ENCODE data around the gene FGFR2.

FGFR2 gene

DNA sequence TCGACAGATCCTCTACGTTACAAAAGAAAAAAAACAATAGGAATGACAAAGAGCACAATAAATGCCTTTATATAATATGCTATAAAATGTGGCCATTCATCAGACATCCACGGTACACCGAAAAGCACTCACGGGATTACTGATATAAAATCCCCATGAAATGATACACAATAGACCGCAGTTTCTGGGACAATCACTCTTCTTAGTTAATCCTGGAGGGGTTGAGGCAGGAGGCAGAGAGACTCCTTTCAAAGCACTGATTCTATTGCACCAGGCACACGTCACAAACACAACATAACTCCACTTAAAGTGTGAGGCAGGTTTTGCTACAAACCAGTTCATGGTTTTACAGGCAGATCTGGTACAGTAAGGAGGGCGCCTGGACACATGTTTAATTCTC lies 113.8 kb downstream of the FGFR2 start:
- DNase-seq, result no peak

- DNase-seq, result no peak
Measured at GRCh38 chr10:121481180-121481579, 117.1 kb downstream of the FGFR2 start.

GRCh38 chr10:121478556-121478955 lies 119.7 kb downstream of the FGFR2 start:
- DNase-seq, result no peak

DNA sequence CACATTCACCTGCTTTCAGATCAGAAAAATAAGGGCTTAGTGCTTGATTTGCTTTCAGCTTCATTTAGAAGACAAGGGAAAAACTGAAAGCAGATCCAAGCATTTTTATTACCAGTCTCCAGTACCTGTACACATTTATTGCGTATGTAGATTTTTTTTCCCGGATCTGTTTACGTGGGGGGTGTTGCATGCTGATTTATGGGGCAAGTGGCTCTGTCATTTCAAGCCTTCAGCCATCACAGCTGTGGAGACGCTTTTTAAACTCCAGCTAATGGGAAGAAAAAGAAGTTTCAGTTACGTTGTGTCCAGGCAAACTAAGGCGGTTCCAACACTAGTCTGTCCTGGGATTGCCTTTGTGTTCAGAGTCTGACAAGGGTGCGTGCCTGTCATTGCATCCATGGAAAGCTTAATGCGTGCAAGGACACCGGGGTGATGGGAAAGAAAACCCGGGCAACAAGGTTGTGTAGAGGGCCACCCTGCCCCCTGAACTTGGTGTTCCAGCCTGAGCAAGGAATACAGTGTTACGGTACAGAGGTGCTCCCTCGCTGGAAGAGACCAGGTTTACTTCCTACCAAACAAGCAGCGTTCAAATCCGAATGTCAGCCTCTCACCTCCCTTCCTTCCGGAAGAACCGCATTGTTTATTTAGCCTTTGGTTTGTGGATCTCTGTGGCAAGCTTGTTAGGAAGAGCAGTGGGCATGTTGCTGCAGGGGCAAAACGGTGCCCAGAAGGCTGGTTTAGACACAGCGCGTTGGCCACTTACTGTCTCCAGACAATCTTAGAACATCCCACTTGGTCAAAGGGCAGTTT lies 128.2 kb downstream of the FGFR2 start:
- DNase-seq, result no peak

- DNase-seq, result no peak
Measured at GRCh38 chr10:121468726-121469125, 129.5 kb downstream of the FGFR2 start.

GRCh38 chr10:121466424-121466823 lies 131.8 kb downstream of the FGFR2 start:
- DNase-seq, result no peak

- DNase-seq, result no peak
Measured at GRCh38 chr10:121465215-121465614, 133.0 kb downstream of the FGFR2 start.

DNA sequence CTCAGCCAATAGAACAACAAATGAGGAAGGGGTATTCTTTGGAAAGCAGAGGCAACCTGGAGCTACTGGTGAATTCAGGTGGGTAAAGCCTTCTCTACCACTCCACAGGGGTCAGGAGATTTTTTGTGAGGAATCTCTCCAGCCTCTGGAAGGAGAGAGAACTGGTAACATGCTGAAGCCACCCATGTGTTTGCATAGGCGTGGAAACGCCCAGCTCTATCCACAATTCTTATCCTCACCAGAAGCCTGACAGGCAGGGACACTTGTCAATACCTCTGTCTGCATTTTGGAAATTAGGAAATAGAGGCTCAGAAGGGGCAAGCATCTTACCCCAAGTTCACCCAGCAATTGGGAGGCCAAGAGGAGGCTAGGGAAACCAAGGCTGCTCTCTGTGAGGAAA lies 133.7 kb downstream of the FGFR2 start:
- DNase-seq, result no peak

GRCh38 chr10:121462955-121463354 lies 135.3 kb downstream of the FGFR2 start:
- no peak for DNase-seq

- DNase-seq, result no peak
Measured at GRCh38 chr10:121462281-121462680, 136.0 kb downstream of the FGFR2 start.

GRCh38 chr10:121461307-121461706 lies 136.9 kb downstream of the FGFR2 start:
- no peak for DNase-seq

GRCh38 chr10:121460733-121461132 lies 137.5 kb downstream of the FGFR2 start:
- DNase-seq, result no peak

DNA sequence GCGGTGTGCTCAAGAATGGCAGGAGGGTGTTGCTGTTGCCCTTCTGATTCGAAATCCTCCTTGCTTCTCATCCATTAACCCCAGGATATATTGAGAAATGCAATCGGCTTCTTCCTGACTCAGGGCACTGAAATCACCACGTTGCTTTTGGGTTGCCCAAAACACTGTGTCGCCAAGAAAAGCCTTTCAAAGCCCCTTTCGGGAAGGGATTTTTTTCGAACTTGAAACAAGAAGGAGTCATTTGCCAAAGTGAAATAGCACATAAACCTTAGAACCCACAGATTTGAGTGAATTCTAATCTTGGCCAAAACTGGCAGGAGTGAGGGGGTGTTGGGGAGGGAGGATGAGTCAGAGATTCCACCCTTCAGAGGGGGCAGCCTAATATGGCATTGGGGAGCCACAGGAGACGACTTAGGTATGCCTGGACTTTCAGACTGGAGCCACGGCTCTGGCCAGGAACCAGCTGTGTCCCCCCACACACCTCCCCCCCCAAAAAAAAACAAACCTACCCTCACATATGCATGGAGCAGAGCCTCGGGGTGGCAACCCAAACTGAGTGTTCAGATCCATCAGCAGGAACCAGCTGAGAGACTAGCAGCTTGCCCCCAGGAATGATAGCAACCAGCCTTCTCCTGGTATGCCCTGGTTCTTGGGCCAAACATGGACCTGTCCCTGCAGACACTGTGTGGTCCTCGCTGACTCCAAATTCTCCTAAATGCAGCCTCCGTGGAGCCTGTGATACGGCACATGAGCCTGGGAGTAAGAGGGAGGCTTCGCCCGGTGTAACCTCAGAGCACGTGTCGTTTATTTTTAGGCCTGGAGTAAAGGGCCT lies 138.4 kb downstream of the FGFR2 start:
- DNase-seq, result no peak

DNA sequence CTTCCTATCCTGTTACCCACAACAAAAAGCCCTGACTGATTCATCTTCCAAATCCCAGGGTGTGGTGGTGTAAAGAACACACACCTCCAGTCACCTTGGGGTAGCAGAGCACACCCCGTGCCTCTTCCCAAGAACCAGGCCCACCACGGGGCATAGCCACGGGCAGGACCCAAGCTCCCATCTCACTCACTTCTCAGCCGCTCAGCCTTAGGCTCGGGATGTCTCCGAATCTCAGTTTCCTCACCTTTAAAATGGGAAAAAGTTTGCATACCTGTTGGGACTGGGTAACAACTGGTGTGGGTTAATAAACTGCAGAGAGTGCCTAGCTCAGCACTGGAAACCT lies 139.0 kb downstream of the FGFR2 start:
- no peak for DNase-seq

- DNase-seq, result no peak
Measured at GRCh38 chr10:121457729-121458128, 140.5 kb downstream of the FGFR2 start.

GRCh38 chr10:121455377-121455776 lies 142.9 kb downstream of the FGFR2 start:
- no peak for DNase-seq

DNA sequence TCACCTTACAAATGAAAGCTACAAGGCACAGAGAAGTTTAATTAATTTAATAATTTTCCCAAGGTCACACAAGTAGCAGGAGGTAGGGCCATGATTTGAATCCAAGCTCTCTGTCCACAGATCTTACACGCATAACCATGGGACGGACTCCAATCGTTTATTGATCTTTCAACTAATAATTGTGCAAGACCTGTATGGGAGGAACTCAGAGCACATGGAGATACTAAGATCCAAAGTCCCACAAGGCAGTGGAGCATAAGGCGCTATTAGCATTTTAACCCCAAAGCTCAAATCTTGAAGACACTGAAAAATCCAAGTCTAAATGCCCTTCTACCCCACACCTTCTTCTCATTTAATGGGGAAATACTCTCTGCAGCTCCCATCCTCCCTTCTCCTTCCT lies 143.5 kb downstream of the FGFR2 start:
- no peak for DNase-seq

DNA sequence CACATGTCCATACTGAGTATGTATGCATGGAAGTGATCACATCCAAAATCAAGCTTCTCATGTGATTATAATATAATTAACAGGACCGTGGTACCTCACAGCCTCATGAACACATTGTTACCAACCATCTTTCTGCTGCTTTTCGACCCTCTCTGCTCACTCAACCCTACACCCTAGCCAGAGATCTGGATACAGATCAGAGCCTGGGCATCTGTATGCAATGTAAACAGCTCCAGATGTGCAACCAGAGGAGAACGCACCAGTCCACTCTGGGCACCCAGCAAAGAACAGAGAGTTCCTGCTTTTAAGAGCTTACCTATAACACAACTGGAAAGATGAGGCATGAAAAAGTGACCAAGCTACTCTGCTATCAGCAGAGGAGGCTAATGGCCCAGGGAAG lies 145.1 kb downstream of the FGFR2 start:
- no peak for DNase-seq

DNA sequence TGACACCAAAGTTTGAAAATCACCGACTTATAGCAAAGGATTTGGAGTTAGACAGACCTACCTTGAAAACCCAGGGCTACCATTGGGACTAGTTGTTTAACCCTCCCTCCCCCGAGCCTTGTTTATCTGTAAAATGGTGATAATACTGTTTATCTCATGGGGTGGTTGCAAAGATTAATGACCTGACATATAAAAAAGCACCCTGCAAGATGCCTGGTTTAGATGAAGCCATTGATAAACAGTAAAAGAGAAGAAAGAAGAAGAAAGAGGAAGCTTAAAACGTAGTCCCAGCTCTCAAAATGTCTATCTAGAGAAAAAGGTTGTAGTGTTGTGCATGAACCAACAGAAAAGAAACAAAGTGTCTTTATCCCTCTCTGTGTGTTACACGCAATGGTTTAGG lies 145.7 kb downstream of the FGFR2 start:
- DNase-seq, result no peak

DNA sequence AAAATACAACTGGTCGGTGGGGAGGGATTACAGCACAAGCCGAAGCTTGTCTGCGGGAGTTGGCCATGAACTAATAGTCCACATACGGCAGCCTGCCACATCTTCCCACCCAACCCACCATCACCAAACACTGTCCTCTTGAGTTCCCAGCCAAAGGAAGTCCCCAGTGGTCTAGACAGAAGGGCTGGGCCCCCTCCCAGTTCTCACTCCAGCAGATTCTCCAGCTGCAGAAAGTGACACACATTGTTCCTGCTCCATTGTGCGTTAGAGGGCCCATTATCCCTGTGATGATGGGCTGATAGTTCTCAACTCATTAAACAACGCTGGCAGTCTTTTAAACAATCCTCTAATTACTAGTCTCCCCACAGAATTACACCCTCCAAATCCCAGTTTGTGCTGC lies 148.0 kb downstream of the FGFR2 start:
- no peak for DNase-seq

GRCh38 chr10:121449482-121449924 lies 148.7 kb downstream of the FGFR2 start:
- DNase-seq, result no peak

GRCh38 chr10:121448766-121449421 lies 149.3 kb downstream of the FGFR2 start:
- no peak for DNase-seq

DNA sequence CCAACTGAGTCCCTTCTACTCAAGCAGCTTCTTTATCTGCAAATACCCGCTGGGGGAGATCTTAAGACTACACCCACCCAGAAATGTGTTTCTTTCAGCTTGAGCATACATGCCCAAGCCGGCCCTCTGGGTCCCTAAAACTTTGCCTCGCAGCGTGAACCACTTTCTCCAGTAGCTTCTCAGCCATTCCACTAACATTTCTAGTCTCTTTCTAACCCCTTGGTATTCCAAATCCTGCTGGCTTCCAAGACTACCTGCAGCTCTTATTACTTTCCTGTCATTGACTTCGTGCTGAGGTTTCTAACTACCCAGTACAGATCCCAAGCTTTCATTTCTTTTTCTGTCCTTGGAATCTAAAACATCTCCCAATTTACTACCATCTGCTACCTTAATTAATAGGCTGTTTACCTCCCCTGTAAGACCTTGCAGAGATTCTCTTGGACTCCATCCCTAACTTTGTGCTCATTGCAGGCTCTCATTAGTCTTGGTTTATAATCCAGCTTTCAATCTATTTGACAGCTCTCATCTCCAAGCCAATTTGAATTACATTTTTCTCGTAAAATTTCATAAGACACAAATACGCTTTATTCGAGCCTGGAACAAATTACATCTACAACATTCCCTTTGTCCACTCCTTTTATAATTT lies 153.6 kb downstream of the FGFR2 start:
- no peak for DNase-seq
